WTC11 (cell line): ENCODE data around the gene ZBTB7C. TPM values are rescaled to one million over a fixed set of nuclear protein-coding genes. Genes with fewer than 3 reads are reported as not detected.

Source experiments
- ATAC-seq: fragments of 200-7000 bp; cut with Tn5 transposase; 2 replicates; pipeline ENCODE4 v1.10.0; 2021; ENCODE audit warnings: mild to moderate bottlenecking, moderate library complexity
- CTCF ChIA-PET: fragments of 300-600 bp; sonication (Branson Sonifier 250); formaldehyde crosslinking; loops from one replicate; lab custom pipeline; 2021; ENCODE audit warnings: antibody characterized with exemption; lab: Charles Lee
- POLR2A ChIA-PET: fragments of 350-600 bp; sonication (Branson Sonifier 250); formaldehyde crosslinking; loops from one replicate; lab custom pipeline; 2021; ENCODE audit warnings: antibody characterized with exemption; lab: Charles Lee
- DNase-seq: peaks from one replicate; pipeline ENCODE4 v3.0.0; 2021; ENCODE audit warnings: low spot score
- H3K27ac Mint-ChIP-seq: 2 replicates; pipeline ENCODE4 v1.8.0; 2021; ENCODE audit warnings: mixed read lengths
- H3K27me3 Mint-ChIP-seq: 2 replicates; pipeline ENCODE4 v1.8.0; 2021; ENCODE audit warnings: low read depth, mild to moderate bottlenecking, moderate library complexity, mixed read lengths
- H3K36me3 Mint-ChIP-seq: 2 replicates; pipeline ENCODE4 v1.8.0; 2021; ENCODE audit warnings: mixed read lengths
- H3K4me1 Mint-ChIP-seq: 2 replicates; pipeline ENCODE4 v1.8.0; 2022; ENCODE audit warnings: mixed read lengths
- H3K4me3 Mint-ChIP-seq: 2 replicates; pipeline ENCODE4 v1.8.0; 2021; ENCODE audit warnings: mild to moderate bottlenecking, moderate library complexity, mixed read lengths
- H3K9me3 Mint-ChIP-seq: 2 replicates; pipeline ENCODE4 v1.8.0; 2021; ENCODE audit warnings: mixed read lengths
- AFF4 ChIP-seq: sonication (generic); formaldehyde crosslinking; IDR thresholded peaks from 2 replicates; pipeline ENCODE4 v1.8.1; 2023; ENCODE audit warnings: mild to moderate bottlenecking, missing genetic modification reagents, borderline replicate concordance
- AR ChIP-seq: fragments of 250-450 bp; sonication (Bioruptor Pico); IDR thresholded peaks from 2 replicates; pipeline ENCODE4 v1.9.0; 2021; ENCODE audit warnings: mild to moderate bottlenecking
- ATF2 ChIP-seq: sonication (generic); formaldehyde crosslinking; IDR thresholded peaks from 2 replicates; pipeline ENCODE4 v1.8.1; 2022; ENCODE audit warnings: low read depth, missing genetic modification reagents, borderline replicate concordance
- CDX4 ChIP-seq: fragments of 250-450 bp; sonication (Bioruptor Pico); IDR thresholded peaks from 2 replicates; pipeline ENCODE4 v1.9.0; 2021; ENCODE audit warnings: moderate library complexity, mild to moderate bottlenecking, inconsistent platforms, borderline replicate concordance
- ERG ChIP-seq: fragments of 250-450 bp; sonication (Bioruptor Pico); IDR thresholded peaks from 2 replicates; pipeline ENCODE4 v1.8.0; 2021; ENCODE audit warnings: mild to moderate bottlenecking
- FOXK1 ChIP-seq: sonication (generic); formaldehyde crosslinking; IDR thresholded peaks from 2 replicates; pipeline ENCODE4 v1.8.0; 2022; ENCODE audit warnings: mild to moderate bottlenecking, moderate library complexity, missing genetic modification reagents
- FOXP1 ChIP-seq: sonication (generic); formaldehyde crosslinking; IDR thresholded peaks from 2 replicates; pipeline ENCODE4 v1.8.0; 2022; ENCODE audit warnings: missing genetic modification reagents, mild to moderate bottlenecking, moderate library complexity, borderline replicate concordance
- GABPB1 ChIP-seq: sonication (generic); formaldehyde crosslinking; IDR thresholded peaks from 2 replicates; pipeline ENCODE4 v1.8.1; 2023; ENCODE audit warnings: mild to moderate bottlenecking, missing genetic modification reagents
- IRF2 ChIP-seq: sonication (generic); formaldehyde crosslinking; IDR thresholded peaks from 2 replicates; pipeline ENCODE4 v1.8.0; 2022; ENCODE audit warnings: low read depth, missing genetic modification reagents, borderline replicate concordance
- MLX ChIP-seq: sonication (generic); formaldehyde crosslinking; IDR thresholded peaks from 2 replicates; pipeline ENCODE4 v1.8.1; 2023; ENCODE audit warnings: mild to moderate bottlenecking, missing genetic modification reagents, moderate library complexity
- MYBL2 ChIP-seq: sonication (generic); formaldehyde crosslinking; IDR thresholded peaks from 2 replicates; pipeline ENCODE4 v1.8.1; 2023; ENCODE audit warnings: mild to moderate bottlenecking, moderate library complexity, missing genetic modification reagents
- NFATC4 ChIP-seq: fragments of 250-450 bp; sonication (Bioruptor Pico); IDR thresholded peaks from 2 replicates; pipeline ENCODE4 v1.9.0; 2021; ENCODE audit warnings: mild to moderate bottlenecking
- NR2C2 ChIP-seq: sonication (generic); formaldehyde crosslinking; IDR thresholded peaks from 2 replicates; pipeline ENCODE4 v1.8.0; 2022; ENCODE audit warnings: mild to moderate bottlenecking, missing genetic modification reagents
- RELA ChIP-seq: sonication (generic); formaldehyde crosslinking; IDR thresholded peaks from 2 replicates; pipeline ENCODE4 v1.8.1; 2022; ENCODE audit warnings: missing genetic modification reagents, mild to moderate bottlenecking, borderline replicate concordance
- TP53 ChIP-seq: sonication (generic); formaldehyde crosslinking; IDR thresholded peaks from 2 replicates; pipeline ENCODE4 v1.8.1; 2023; ENCODE audit warnings: mild to moderate bottlenecking, missing genetic modification reagents
- ZNF219 ChIP-seq: sonication (generic); formaldehyde crosslinking; IDR thresholded peaks from 2 replicates; pipeline ENCODE4 v1.8.0; 2023; ENCODE audit warnings: missing genetic modification reagents, mild to moderate bottlenecking, borderline replicate concordance
- ZNF232 ChIP-seq: sonication (generic); formaldehyde crosslinking; IDR thresholded peaks from 2 replicates; pipeline ENCODE4 v1.8.0; 2022; ENCODE audit warnings: mild to moderate bottlenecking, missing genetic modification reagents
- ZNF281 ChIP-seq: sonication (generic); formaldehyde crosslinking; IDR thresholded peaks from 2 replicates; pipeline ENCODE4 v1.8.0; 2023; ENCODE audit warnings: mild to moderate bottlenecking, missing genetic modification reagents
- total RNA-seq: library from RNA; stranded (reverse); gene quantifications from 3 replicates; pipeline ENCODE4 v1.2.3, GENCODE V29; 2021

Gene ZBTB7C
- total RNA-seq, 1 experiment from 2014 or later = 0.48 TPM

- Mint-ChIP-seq H3K4me1 (peaks cover 19% of the 10 kb centered on the region), H3K36me3 (no peaks in the 10 kb centered on the region), H3K4me3 (no peak overlapping the region), H3K27me3 (no peaks in the 10 kb centered on the region), H3K9me3 (no peaks in the 10 kb centered on the region), H3K27ac (no peak overlapping the region)
- ChIA-PET POLR2A (no interaction called here), CTCF (interaction anchor here (0.8 to 4.3 kb wide), 9 partner anchors 7 to 416 kb away, joined by 3 to 15 read pairs (median 6); no protein-coding TSS in a partner anchor)
- TF ChIP-seq ATF2 (CRISPR knock-in tag) = no peak
- no peak for TF ChIP-seq FOXK1
- no peak for TF ChIP-seq ZNF232 (CRISPR knock-in tag)
- no peak for TF ChIP-seq GABPB1 (CRISPR knock-in tag)
- no peak for TF ChIP-seq CDX4 (CRISPR knock-in tag)
- no peak for TF ChIP-seq TP53 (CRISPR knock-in tag)
- no peak for TF ChIP-seq NR2C2
- TF ChIP-seq ZNF219 = no peak
- no peak for TF ChIP-seq MLX (CRISPR knock-in tag)
- no peak for TF ChIP-seq AFF4
- no peak for TF ChIP-seq RELA (CRISPR knock-in tag)
- TF ChIP-seq MYBL2 (CRISPR knock-in tag) = no peak
- no peak for TF ChIP-seq ZNF281 (CRISPR knock-in tag)
- TF ChIP-seq IRF2 (CRISPR knock-in tag) = no peak
- TF ChIP-seq NFATC4 = no peak
- no peak for TF ChIP-seq FOXP1 (CRISPR knock-in tag)
- TF ChIP-seq ERG (CRISPR knock-in tag) = no peak
- TF ChIP-seq AR (CRISPR knock-in tag) = no peak
- ATAC-seq (no peak), DNase-seq (no peak)
Measured at GRCh38 chr18:48029296-48029986, 379.7 kb downstream of the ZBTB7C start.
